ENCODE results near the gene CYB561D2.

Gene CYB561D2

GRCh38 chr3:50342813-50343633 lies 7.6 kb upstream of the CYB561D2 start:
- DNase-seq: no peak

DNA sequence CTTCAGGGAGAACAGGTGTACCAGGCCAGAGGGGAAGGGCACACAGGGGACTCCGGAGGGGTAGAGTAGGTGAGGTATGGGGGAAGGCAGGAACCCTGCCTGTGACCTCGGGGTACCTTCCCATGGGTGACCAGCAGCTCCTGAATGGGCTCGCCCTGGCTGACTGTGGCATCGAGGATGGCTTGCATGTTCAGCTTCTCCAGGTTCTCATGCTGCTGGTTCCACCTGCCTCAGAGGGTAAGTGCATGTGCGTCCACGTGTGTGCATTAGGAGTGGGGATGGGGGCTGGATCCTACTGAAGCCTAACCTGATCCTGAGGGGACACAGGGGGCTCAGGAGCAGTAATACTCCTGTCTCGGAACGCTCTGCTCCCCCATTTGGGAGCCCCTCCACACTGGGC lies 5.7 kb upstream of the CYB561D2 start:
- no peak for DNase-seq

GRCh38 chr3:50345586-50346234 lies 5.0 kb upstream of the CYB561D2 start, which contains the start of gene ZMYND10:
ZMYND10 (minus strand) TSS chr3:50345732; CDS start chr3:50345579, 153 bp downstream.
- peak; percentile 66 for DNase-seq

DNA sequence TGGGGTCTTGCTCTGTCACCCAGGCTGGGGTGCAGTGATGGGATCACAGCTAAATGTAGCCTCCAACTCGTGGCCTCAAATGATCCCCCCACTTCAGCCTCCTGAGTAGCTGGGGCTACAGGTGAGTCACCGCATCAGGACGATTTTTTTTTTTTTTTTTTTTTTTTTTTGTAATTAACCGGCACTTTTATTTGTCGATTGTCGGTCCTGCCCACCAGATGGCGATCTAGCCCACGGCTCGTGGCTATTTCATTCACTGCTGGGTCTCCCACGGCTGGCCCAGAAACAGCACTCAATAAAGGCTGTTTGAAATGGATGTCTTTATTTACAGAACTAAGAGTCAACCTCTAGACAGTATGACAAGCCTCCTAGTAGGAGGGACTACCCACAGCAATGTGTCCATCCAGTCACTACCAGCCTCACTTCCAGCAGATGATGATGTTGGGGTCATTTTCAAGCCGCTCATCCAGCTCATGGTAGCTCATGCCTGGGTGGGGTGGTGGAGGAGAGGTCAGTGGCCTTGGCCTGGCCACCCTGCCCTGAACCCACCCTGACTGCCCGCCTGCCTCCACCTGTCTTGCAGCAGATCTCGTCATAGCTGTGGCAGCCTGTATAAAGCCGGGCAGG lies 3.4 kb upstream of the CYB561D2 start:
- peak; percentile 79 for DNase-seq

- no peak for DNase-seq
Measured at GRCh38 chr3:50350213-50350526, 492 bp upstream of the CYB561D2 start.

- no peak for DNase-seq
Measured at GRCh38 chr3:50351323-50351697, 648 bp downstream of the CYB561D2 start.

GRCh38 chr3:50352781-50353180 lies 2.1 kb downstream of the CYB561D2 start:
- DNase-seq: no peak

- DNase-seq: no peak
Measured at GRCh38 chr3:50353245-50354004, 2.8 kb downstream of the CYB561D2 start.

GRCh38 chr3:50354186-50354764 lies 3.6 kb downstream of the CYB561D2 start:
- DNase-seq: no peak

GRCh38 chr3:50354850-50355249 lies 4.2 kb downstream of the CYB561D2 start:
- no peak for DNase-seq

- DNase-seq: no peak
Measured at GRCh38 chr3:50355829-50356552, 5.3 kb downstream of the CYB561D2 start.

DNA sequence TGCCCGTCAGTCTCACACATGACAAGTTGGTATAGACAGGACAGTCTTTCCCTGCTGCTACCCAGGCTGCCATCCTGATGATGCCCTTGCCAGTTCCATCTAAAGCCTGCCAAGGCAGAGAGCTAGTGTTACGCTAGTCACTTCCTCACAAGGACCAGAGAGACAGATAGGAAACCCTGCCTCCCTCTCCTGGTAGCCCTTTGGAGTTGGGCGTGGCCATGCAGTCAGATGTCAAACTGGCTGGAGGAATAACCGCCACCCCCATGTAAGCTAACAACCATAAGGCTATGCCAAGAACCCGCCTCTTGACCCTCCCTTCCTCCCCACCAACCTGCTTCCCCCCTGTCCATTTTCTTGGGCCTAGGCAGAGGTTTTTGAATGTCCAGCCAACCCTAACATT lies 5.9 kb downstream of the CYB561D2 start:
- DNase-seq: no peak

DNA sequence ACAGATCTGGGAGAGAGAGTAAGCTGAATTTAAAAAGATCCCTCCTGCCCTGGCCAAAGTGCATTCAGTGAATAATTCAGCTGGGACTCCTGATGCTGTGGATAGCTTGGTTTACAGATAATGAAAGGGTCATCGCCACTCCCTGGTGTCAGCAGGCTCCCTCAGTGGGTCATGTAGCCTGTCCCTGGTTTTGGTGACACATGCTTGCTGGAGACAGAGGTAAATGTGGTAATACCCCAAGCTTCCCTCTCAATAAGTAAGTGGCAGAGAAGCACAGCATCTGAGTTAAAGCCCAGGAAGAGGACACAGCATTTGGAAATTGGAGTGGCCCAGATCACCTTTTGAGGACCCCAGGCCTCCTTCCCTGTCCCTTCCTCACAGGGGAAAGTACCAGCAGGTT lies 6.8 kb downstream of the CYB561D2 start:
- no peak for DNase-seq

GRCh38 chr3:50358355-50358910 lies 7.8 kb downstream of the CYB561D2 start:
- DNase-seq: no peak

GRCh38 chr3:50358911-50359759 lies 8.5 kb downstream of the CYB561D2 start, which contains the start of gene TMEM115:
TMEM115 (minus strand) TSS chr3:50359521; CDS start chr3:50359063, 458 bp downstream.
- peak; percentile 95 for DNase-seq

DNA sequence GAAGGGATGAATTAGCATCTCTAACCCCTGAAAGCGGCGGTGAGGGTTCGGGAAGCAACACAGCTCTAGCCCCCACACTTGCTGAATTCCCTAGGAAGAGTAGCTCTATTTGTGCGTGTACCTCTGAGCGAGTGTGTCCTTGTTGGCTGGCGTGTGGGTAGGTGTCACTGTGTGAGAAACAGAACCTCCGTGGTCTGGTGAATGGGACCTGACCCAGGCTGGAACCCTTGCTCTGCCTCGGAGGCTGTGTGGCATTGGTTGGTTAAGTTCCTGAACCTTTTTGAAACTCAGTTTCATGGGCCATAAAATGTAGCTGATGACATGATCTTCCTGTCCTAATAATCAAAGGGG lies 9.1 kb downstream of the CYB561D2 start:
- no peak for DNase-seq

GRCh38 chr3:50364573-50365079 lies 14.0 kb downstream of the CYB561D2 start:
- no peak for DNase-seq

- peak; percentile 94 for DNase-seq
Measured at GRCh38 chr3:50365080-50365841, 14.6 kb downstream of the CYB561D2 start.

DNA sequence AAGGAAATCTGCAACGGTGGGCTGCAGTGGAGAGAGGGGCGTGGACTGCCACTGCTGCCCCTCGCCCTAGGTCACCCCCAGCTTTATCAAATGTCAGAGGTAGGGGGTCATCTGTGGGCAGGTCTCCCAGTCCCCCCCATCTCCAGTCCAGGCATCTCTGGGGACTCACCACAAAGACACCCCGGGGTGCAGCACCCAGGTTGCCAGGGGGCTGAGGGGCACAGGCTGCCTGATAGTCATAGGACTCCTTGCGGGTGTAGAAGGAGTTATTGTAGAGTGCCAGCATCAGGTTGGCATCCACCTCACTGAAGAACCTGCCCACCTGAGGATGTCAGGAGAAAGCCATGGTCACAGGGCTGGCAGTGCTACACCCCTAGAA lies 15.2 kb downstream of the CYB561D2 start:
- no peak for DNase-seq

Data from activated gamma-delta T cell treated with Interleukin-2 at 50 U/mL for 16 hours (primary cell).